Upper lobe of left lung (tissue), 4 donors: ENCODE data around the gene NAP1L4.

ENCODE experiments used
- CTCF ChIP-seq, 6 experiments: fragments of 450-650 bp in 4 of 6; fragments of 200-600 bp in 2 of 6; sonication (generic) in 2 of 6; IDR thresholded peaks; one replicate each; pipeline ENCODE4 v1.5.1; 2016 to 2019; ENCODE audit warnings: antibody characterized with exemption in 6 of 6
- POLR2AphosphoS5 ChIP-seq, 2 donors: sonication (generic); formaldehyde crosslinking; IDR thresholded peaks; one replicate each; pipeline ENCODE4 v1.5.1; 2017; ENCODE audit warnings: antibody characterized with exemption in 2 of 2

- TF ChIP-seq CTCF (IDR thresholded peaks at IDR 0.05), result no peak
- no peak for TF ChIP-seq POLR2AphosphoS5 (IDR thresholded peaks at IDR 0.05)
Measured at GRCh38 chr11:3010004-3010403, 17.9 kb upstream of the NAP1L4 start.
